Caki2 (cell line): ENCODE data around the gene CTBP2. TPM values are rescaled to one million over a fixed set of nuclear protein-coding genes. Genes with fewer than 3 reads are reported as not detected.

Experiments
- DNase-seq: peaks from one replicate; pipeline ENCODE4 v3.0.0-alpha.2; 2015; ENCODE audit warnings: low read depth
- in situ Hi-C: cut with HindIII; loops from 2 replicates; pipeline ENCODE4 v1.10.0; 2016; ENCODE audit warnings: low sequenced_read_pairs, low pct_unique_long_range_greater_than_20kb, mixed read lengths
- total RNA-seq: library from RNA; depleted of rRNA; stranded (reverse); fragments of >200 nt; shearing (Covaris generic); gene quantifications from 2 replicates; pipeline ENCODE4 v1.2.3, GENCODE V29; 2014; ENCODE audit warnings: low replicate concordance

CTBP2 gene
- total RNA-seq, 1 experiment from 2014 or later = 82.4 TPM

GRCh38 chr10:125049216-125049881, 111.0 kb downstream of the CTBP2 start:
- in situ Hi-C loops = no loop called here
- no peak for DNase-seq

GRCh38 chr10:125048094-125048864, 112.1 kb downstream of the CTBP2 start:
- DNase-seq = peak; percentile 81
- in situ Hi-C loops = no loop called here

GRCh38 chr10:125043841-125044658, 116.3 kb downstream of the CTBP2 start:
- DNase-seq = no peak
- in situ Hi-C loops = no loop called here

GRCh38 chr10:125041856-125042506, 118.4 kb downstream of the CTBP2 start:
- DNase-seq = no peak
- in situ Hi-C loops = no loop called here

GRCh38 chr10:125039354-125039769, 121.0 kb downstream of the CTBP2 start:
- in situ Hi-C loops = no loop called here
- no peak for DNase-seq

- in situ Hi-C loops = no loop called here
- DNase-seq = no peak
Observed at GRCh38 chr10:125038637-125039036, 121.7 kb downstream of the CTBP2 start.

- in situ Hi-C loops = no loop called here
Observed at GRCh38 chr10:125037145-125037877, 123.1 kb downstream of the CTBP2 start.

GRCh38 chr10:125035588-125036295, 124.6 kb downstream of the CTBP2 start:
- in situ Hi-C loops = no loop called here
- no peak for DNase-seq

More at GRCh38 chr10:125037145-125037877, 123.1 kb downstream of the CTBP2 start:
- peak; percentile 56 for DNase-seq

- in situ Hi-C loops = no loop called here
- peak; percentile 70 for DNase-seq
Observed at GRCh38 chr10:125035136-125035535, 125.2 kb downstream of the CTBP2 start.

- in situ Hi-C loops = no loop called here
- no peak for DNase-seq
Observed at GRCh38 chr10:125034675-125035074, 125.7 kb downstream of the CTBP2 start.

- in situ Hi-C loops = no loop called here
- no peak for DNase-seq
Observed at GRCh38 chr10:125033146-125033924, 127.0 kb downstream of the CTBP2 start.

GRCh38 chr10:125032474-125033020, 127.8 kb downstream of the CTBP2 start:
- in situ Hi-C loops = no loop called here
- no peak for DNase-seq

GRCh38 chr10:125030567-125031197, 129.7 kb downstream of the CTBP2 start:
- in situ Hi-C loops = no loop called here
- DNase-seq = no peak

GRCh38 chr10:125029584-125030242, 130.7 kb downstream of the CTBP2 start:
- DNase-seq = no peak
- in situ Hi-C loops = no loop called here
